AG04450 (cell line): ENCODE measurements around the gene FURIN. TPM values are rescaled to one million over a fixed set of nuclear protein-coding genes. Genes with fewer than 3 reads are reported as not detected.

ENCODE experiments used
- CTCF ChIA-PET: fragments of 300-600, 350-600 bp; formaldehyde crosslinking; extraction: SDS; loops from one replicate; lab custom pipeline; 2022; ENCODE audit warnings: antibody characterized with exemption, inconsistent platforms; lab: Charles Lee
- POLR2A ChIA-PET: fragments of 350-600 bp; formaldehyde crosslinking; extraction: SDS; loops from one replicate; lab custom pipeline; 2021; ENCODE audit warnings: antibody characterized with exemption, inconsistent platforms; lab: Yijun Ruan, JAX
- DNase-seq: peaks from one replicate; pipeline ENCODE4 v3.0.0-alpha.2; 2011; ENCODE audit warnings: low read depth, low spot score
- H3K27ac ChIP-seq: one replicate; pipeline ENCODE4 v1.5.1; 2012; ENCODE audit warnings: low read depth, low read length, control low read depth
- H3K27me3 ChIP-seq: one replicate; pipeline ENCODE4 v1.6.0; 2012; ENCODE audit warnings: low read length; ENCODE audit not compliant: control insufficient read depth, insufficient read depth
- H3K4me3 ChIP-seq: 2 replicates; pipeline ENCODE4 v1.5.1; 2011; ENCODE audit warnings: mild to moderate bottlenecking, low read depth, low read length, control low read depth
- H3K9me3 ChIP-seq: 2 replicates; pipeline ENCODE4 v1.5.1; 2012; ENCODE audit warnings: low read length; ENCODE audit not compliant: control insufficient read depth, insufficient read depth
- polyA plus RNA-seq: library from polyadenylated mRNA; depleted of rRNA; stranded (reverse); fragments of >200 nt; gene quantifications from 2 replicates; pipeline ENCODE4 v1.2.3, GENCODE V29; 2011
- TF ChIP-seq, protein P1 (sequence below): IDR thresholded peaks from 2 replicates; pipeline ENCODE4 v1.5.1; 2011; ENCODE audit warnings: low read depth, low read length, control low read depth, inconsistent platforms

Gene FURIN
- polyA plus RNA-seq, 1 experiment: 14.0 TPM

DNA sequence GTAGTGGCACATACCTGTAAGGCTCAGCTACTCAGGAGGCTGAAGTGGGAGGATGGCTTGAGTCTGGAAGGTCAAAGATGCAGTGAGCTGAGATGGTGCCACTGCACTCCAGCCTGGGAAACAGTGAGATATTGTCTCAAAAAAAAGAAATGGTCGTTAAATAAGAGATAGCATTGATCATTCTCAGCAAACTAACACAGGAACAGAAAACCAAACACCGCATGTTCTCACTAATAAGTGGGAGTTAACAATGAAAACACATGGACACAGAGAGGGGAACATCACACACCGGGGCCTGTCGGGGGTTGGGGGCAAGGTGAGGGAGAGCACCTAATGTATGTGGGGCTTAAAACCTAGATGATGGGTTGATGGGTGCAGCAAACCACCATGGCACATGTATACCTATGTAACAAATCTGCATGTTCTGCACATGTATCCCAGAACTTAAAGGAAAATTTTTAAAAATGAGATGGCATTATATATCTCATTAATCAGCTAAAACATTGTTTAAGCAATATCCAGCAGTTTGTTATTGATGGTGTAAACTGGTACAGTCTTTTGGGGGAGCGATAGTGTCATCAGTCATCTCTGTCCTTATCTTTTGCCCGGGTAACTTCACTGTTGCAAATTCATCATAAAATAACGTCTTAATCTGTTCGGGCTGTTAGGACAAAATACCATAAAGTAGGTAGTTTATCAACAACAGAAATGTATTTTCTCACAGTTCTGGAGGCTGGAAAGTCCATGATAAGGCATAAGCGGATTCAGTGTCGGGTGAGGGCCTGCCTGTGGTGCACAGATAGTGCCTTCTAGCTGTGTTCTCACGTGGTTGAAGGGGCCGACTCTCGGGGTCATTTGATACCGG is 33.0 kb downstream of the FURIN start:
- TF ChIP-seq, protein P1, sequence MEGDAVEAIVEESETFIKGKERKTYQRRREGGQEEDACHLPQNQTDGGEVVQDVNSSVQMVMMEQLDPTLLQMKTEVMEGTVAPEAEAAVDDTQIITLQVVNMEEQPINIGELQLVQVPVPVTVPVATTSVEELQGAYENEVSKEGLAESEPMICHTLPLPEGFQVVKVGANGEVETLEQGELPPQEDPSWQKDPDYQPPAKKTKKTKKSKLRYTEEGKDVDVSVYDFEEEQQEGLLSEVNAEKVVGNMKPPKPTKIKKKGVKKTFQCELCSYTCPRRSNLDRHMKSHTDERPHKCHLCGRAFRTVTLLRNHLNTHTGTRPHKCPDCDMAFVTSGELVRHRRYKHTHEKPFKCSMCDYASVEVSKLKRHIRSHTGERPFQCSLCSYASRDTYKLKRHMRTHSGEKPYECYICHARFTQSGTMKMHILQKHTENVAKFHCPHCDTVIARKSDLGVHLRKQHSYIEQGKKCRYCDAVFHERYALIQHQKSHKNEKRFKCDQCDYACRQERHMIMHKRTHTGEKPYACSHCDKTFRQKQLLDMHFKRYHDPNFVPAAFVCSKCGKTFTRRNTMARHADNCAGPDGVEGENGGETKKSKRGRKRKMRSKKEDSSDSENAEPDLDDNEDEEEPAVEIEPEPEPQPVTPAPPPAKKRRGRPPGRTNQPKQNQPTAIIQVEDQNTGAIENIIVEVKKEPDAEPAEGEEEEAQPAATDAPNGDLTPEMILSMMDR: no peak
- H3K4me3 ChIP-seq: peak overlapping the region; percentile 77; the same call in 1 of the 2 replicates
- POLR2A ChIA-PET: interaction anchor here (0.7 kb wide), 1 partner anchor 15 kb away, joined by 3 read pairs; no protein-coding TSS in a partner anchor
- H3K27ac ChIP-seq: peak overlapping the region; percentile 12
- CTCF ChIA-PET: interaction anchor here (0.9 to 9.3 kb wide), 5 partner anchors 15 to 253 kb away, joined by 3 to 98 read pairs (median 9); partner anchors contain the start of genes HDDC3 and UNC45A
- H3K27me3 ChIP-seq: no peaks in the 10 kb centered on the region
- H3K9me3 ChIP-seq: no peaks in the 10 kb centered on the region; the same call in 1 of the 2 replicates
- DNase-seq: no peak

DNA sequence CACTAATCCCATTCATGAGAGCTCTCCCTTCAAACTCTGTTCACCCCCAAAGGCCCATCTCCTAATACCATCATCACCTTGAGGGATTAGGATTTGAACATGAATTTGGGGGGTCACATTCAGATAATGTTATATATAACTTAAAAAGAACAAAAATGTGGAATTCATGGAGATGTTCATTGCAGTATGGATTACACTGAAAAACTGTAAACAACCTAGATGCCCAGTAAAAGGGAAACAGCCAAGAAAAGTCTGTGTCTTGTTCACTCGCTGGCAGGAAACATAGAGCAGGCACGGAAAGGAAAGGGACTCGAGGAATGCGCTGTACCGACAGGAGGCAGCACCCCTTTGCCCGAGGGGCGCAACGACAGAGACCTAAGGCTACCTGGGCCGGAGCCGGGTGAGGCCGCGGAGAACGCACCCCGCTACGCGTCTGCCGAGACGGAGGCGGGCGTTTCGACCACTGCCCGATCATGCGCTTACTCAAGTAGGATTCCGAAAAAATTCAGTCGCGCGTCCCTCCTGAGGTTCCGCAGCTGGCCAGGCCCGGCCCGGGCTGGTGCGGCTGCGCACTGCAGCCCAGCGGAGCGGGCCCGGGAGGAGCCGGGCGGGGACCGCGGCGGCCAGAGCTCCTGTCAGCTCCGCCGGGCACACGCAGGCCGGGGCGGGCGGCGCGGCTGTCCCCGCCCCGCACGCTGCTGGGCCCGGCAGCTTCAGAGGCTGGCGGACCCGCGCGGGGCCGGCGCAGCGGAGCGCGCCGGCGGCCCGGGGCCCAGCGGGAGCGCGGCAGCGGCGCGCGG is 33.9 kb downstream of the FURIN start:
- POLR2A ChIA-PET: interaction anchor here (0.7 to 1.5 kb wide), 4 partner anchors 12 to 33 kb away, joined by 3 to 7 read pairs (median 4); partner anchors contain the start of gene UNC45A

DNA sequence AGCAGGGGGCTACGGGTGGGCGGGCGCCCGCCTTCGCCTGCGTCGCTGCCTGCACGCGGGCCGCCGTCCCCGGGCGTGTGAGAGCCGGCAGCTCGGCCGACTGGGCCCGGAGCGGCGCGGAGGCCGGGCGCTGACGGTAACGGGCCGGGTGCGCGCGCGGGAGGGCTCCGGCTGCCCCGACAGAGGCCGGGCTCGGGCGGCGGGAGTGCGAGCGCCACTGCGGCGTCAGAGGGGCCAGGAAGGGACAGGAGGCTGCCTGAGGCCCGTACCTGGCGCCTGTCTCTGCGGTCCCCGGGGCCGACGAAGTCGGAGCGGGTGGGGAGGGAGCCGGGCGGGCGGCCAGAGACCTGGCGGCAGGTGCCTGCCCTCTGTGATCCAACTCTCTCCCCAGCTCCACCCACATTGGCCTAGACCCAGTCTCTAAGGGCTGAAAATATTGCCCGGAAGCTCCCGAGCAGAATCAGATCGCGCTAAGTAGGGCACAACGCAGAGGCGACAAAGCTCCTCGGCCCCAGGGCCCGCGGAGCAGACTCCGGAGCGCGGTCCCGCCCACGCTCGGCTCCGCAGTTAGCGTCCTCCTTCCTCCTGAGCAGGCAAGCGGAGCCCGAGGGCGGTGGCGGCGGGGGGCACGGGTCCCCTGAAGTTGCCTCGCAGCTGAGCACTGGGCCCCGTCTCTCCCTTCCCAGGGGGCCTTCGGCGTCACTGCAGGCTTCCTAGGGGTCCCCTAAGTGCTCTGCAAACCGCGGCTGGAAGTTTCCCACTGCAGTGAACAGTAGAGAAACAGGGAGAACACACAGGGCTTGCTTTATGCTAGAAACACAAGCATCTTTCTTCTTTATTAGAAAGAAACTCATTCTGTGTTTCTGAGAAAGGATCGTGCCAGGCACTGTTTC is 34.7 kb downstream of the FURIN start, which contains the start of gene MAN2A2:
MAN2A2 (plus strand) TSS at position 463 of the 893 bp plus-strand sequence. CDS start 906 bp downstream, outside the sequence.
- TF ChIP-seq, protein P1: no peak
- Histone ChIP-seq H3K27me3 (no peaks in the 10 kb centered on the region), H3K4me3 (peak within 1 kb of the TSS; percentile 77), H3K9me3 (no peaks in the 10 kb centered on the region; the same call in 1 of the 2 replicates), H3K27ac (peak within 1 kb of the TSS; percentile 81)
- DNase-seq: no peak
- CTCF ChIA-PET: interaction anchor here (0.5 to 9.3 kb wide), 9 partner anchors 13 to 583 kb away, joined by 3 to 98 read pairs (median 4); partner anchors contain the start of genes HDDC3 and UNC45A
- POLR2A ChIA-PET: interaction anchor here (0.6 to 1.5 kb wide), 4 partner anchors 11 to 617 kb away, joined by 3 to 7 read pairs (median 4); partner anchors contain the start of gene UNC45A

More for the DNA sequence above, 33.9 kb downstream of the FURIN start:
- H3K9me3 ChIP-seq: no peaks in the 10 kb centered on the region; the same call in 1 of the 2 replicates
- no peak for DNase-seq
- CTCF ChIA-PET: interaction anchor here (0.5 to 9.3 kb wide), 10 partner anchors 12 to 583 kb away, joined by 3 to 98 read pairs (median 4); partner anchors contain the start of genes HDDC3 and UNC45A
- peak overlapping the region; percentile 81 for H3K27ac ChIP-seq
- TF ChIP-seq, protein P1: peak; percentile 82
- H3K27me3 ChIP-seq: no peaks in the 10 kb centered on the region
- H3K4me3 ChIP-seq: peak overlapping the region; percentile 77
